ENCODE measurements around the gene CD63. TPM values are rescaled to one million over a fixed set of nuclear protein-coding genes. Genes with fewer than 3 reads are reported as not detected.

The CD63 gene
- total and polyA plus RNA-seq, 2 of the 13 experiments (the other 11 are each of a cell fraction or from before 2014, with no cell fraction given): 234 to 277 TPM

DNA sequence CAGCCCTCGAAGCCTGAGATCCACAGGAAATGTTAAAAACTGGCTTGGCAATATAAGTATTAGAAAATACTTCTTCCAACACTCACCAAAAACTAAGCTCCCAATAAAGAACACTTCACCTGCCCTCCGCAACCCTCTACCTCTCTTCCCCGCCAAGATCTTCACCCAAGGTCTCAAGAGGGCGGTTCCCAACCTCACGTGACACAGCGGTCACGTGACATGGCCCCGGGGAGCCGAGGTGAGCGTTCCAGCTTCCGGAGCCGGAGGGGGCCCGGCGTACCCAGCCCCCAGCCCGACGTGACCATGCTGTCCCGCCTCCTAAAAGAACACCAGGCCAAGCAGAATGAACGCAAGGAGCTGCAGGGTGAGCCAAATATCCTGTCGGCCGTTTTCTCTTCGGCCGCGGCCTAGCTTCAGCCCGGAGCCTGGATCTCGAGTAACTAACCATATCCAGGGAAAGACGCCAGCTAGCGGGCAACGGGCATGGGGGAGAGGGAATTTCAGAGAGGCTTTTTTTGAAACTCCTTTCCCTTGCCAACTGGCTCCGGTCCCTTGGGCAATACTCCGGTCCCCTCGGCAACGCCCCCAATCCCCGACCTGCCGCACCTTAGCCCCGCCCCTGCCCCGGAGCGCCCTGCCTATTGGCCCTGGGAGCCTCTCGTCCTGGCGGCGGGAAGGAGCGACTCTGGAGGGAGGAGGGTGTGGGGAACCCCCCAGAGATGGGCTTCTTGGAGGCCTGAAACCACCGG, 12.8 kb downstream of the CD63 start, which contains the start of gene BLOC1S1 (continued):
- TF ChIP-seq, protein P1, sequence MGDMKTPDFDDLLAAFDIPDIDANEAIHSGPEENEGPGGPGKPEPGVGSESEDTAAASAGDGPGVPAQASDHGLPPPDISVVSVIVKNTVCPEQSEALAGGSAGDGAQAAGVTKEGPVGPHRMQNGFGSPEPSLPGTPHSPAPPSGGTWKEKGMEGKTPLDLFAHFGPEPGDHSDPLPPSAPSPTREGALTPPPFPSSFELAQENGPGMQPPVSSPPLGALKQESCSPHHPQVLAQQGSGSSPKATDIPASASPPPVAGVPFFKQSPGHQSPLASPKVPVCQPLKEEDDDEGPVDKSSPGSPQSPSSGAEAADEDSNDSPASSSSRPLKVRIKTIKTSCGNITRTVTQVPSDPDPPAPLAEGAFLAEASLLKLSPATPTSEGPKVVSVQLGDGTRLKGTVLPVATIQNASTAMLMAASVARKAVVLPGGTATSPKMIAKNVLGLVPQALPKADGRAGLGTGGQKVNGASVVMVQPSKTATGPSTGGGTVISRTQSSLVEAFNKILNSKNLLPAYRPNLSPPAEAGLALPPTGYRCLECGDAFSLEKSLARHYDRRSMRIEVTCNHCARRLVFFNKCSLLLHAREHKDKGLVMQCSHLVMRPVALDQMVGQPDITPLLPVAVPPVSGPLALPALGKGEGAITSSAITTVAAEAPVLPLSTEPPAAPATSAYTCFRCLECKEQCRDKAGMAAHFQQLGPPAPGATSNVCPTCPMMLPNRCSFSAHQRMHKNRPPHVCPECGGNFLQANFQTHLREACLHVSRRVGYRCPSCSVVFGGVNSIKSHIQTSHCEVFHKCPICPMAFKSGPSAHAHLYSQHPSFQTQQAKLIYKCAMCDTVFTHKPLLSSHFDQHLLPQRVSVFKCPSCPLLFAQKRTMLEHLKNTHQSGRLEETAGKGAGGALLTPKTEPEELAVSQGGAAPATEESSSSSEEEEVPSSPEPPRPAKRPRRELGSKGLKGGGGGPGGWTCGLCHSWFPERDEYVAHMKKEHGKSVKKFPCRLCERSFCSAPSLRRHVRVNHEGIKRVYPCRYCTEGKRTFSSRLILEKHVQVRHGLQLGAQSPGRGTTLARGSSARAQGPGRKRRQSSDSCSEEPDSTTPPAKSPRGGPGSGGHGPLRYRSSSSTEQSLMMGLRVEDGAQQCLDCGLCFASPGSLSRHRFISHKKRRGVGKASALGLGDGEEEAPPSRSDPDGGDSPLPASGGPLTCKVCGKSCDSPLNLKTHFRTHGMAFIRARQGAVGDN (CRISPR knock-in tag; IDR thresholded peaks at IDR 0.05): peak; percentile 93
- TF ChIP-seq ZNF567 (CRISPR knock-in tag; IDR thresholded peaks at IDR 0.05; ENCODE audit: borderline replicate concordance): no peak
- no peak for TF ChIP-seq DNMT1 (CRISPR knock-in tag; IDR thresholded peaks at IDR 0.05)
- peak; percentile 69; the same call in 1 of the 2 replicates for TF ChIP-seq KLF6 (CRISPR knock-in tag; IDR thresholded peaks at IDR 0.05)
- TF ChIP-seq ZNF530 (CRISPR knock-in tag; IDR thresholded peaks at IDR 0.05; ENCODE audit: low read depth): no peak
- TF ChIP-seq NR1H2 (CRISPR knock-in tag; IDR thresholded peaks at IDR 0.05; ENCODE audit: borderline replicate concordance, low read depth): no peak
- peak; percentile 85; the same call in 1 of the 2 replicates for TF ChIP-seq HBP1 (CRISPR knock-in tag; IDR thresholded peaks at IDR 0.05; ENCODE audit: low read depth)
- TF ChIP-seq ZNF781 (CRISPR knock-in tag; IDR thresholded peaks at IDR 0.05; ENCODE audit: borderline replicate concordance, not compliant biosample characterization): no peak
- no peak for TF ChIP-seq ZNF280D (CRISPR knock-in tag; IDR thresholded peaks at IDR 0.05)
- TF ChIP-seq WIZ (CRISPR knock-in tag; IDR thresholded peaks at IDR 0.05): no peak
- no peak for TF ChIP-seq CHCHD3 (CRISPR knock-in tag; IDR thresholded peaks at IDR 0.05)
- TF ChIP-seq ZMYM2 (CRISPR knock-in tag; IDR thresholded peaks at IDR 0.05): no peak
- no peak for TF ChIP-seq ATF1 (CRISPR knock-in tag; IDR thresholded peaks at IDR 0.05)
- no peak for TF ChIP-seq TOPORS (CRISPR knock-in tag; IDR thresholded peaks at IDR 0.05)
- TF ChIP-seq, protein P2, sequence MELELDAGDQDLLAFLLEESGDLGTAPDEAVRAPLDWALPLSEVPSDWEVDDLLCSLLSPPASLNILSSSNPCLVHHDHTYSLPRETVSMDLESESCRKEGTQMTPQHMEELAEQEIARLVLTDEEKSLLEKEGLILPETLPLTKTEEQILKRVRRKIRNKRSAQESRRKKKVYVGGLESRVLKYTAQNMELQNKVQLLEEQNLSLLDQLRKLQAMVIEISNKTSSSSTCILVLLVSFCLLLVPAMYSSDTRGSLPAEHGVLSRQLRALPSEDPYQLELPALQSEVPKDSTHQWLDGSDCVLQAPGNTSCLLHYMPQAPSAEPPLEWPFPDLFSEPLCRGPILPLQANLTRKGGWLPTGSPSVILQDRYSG (CRISPR knock-in tag; IDR thresholded peaks at IDR 0.05): no peak
- no peak for TF ChIP-seq GATA4 (IDR thresholded peaks at IDR 0.05; ENCODE audit: borderline replicate concordance, low read depth)

All from HepG2 (cell line).